SU-DHL-6 (cell line): ENCODE measurements around the gene ARFGEF3.

ENCODE experiments used
- H2AFZ ChIP-seq: fragments of 200-600 bp; sonication (generic); 2 replicates; pipeline ENCODE4 v1.6.1; 2014; ENCODE audit warnings: low read depth, mild to moderate bottlenecking, moderate library complexity, mixed read lengths, antibody characterized with exemption, low read length; ENCODE audit not compliant: severe bottlenecking
- H3F3A ChIP-seq: fragments of 200-600 bp; shearing (Covaris generic); 2 replicates; pipeline ENCODE4 v1.6.0; 2016; ENCODE audit warnings: antibody characterized with exemption, mild to moderate bottlenecking; ENCODE audit not compliant: insufficient read depth
- H3K27ac ChIP-seq: fragments of 200-600 bp; sonication (generic); 2 replicates; pipeline ENCODE4 v1.5.1; 2016; ENCODE audit warnings: low read depth, mild to moderate bottlenecking, low read length, moderate library complexity, mixed read lengths
- H3K27me3 ChIP-seq: fragments of 200-600 bp; sonication (generic), shearing (Covaris generic); 2 replicates; pipeline ENCODE4 v1.6.0; 2014; ENCODE audit warnings: mild to moderate bottlenecking, low read length
- H3K36me3 ChIP-seq: fragments of 200-600 bp; sonication (generic); 2 replicates; pipeline ENCODE4 v1.6.1; 2014; ENCODE audit warnings: mild to moderate bottlenecking, low read length, mixed read lengths
- H3K4me2 ChIP-seq: fragments of 300-600, 200-600 bp; shearing (Covaris generic), sonication (generic); 2 replicates; pipeline ENCODE4 v1.6.0; 2014; ENCODE audit warnings: low read length, low read depth, mild to moderate bottlenecking; ENCODE audit not compliant: poor library complexity, severe bottlenecking
- H3K4me3 ChIP-seq: fragments of 200-600 bp; sonication (generic); 2 replicates; pipeline ENCODE4 v1.5.1; 2014; ENCODE audit warnings: antibody characterized with exemption, low read length, mild to moderate bottlenecking, mixed read lengths; ENCODE audit not compliant: insufficient read depth, poor library complexity, severe bottlenecking
- H3K79me2 ChIP-seq: fragments of 200-600 bp; sonication (generic); 2 replicates; pipeline ENCODE4 v1.6.1; 2014; ENCODE audit warnings: mild to moderate bottlenecking, low read length, moderate library complexity; ENCODE audit not compliant: insufficient read depth
- H3K9ac ChIP-seq: fragments of 200-600 bp; sonication (generic); 2 replicates; pipeline ENCODE4 v1.7.0; 2014; ENCODE audit warnings: mild to moderate bottlenecking, low read length
- H3K9me2 ChIP-seq: fragments of 200-600 bp; sonication (generic); replicated peaks from 2 replicates; pipeline ENCODE4 v1.6.1; 2014; ENCODE audit warnings: low read length; ENCODE audit not compliant: insufficient read depth
- H3K9me3 ChIP-seq: fragments of 200-600 bp; sonication (generic); 2 replicates; pipeline ENCODE4 v1.6.1; 2014; ENCODE audit warnings: low read length, mixed read lengths; ENCODE audit not compliant: insufficient read depth
- H4K20me1 ChIP-seq: fragments of 200-600 bp; sonication (generic); 2 replicates; pipeline ENCODE4 v1.6.1; 2014; ENCODE audit warnings: low read depth, mild to moderate bottlenecking, antibody characterized with exemption, low read length, moderate library complexity, mixed read lengths
- EZH2phosphoT487 ChIP-seq: fragments of 200-600 bp; sonication (generic), shearing (Covaris generic); conservative IDR thresholded peaks from 2 replicates; pipeline ENCODE4 v1.6.1; 2018; ENCODE audit warnings: mild to moderate bottlenecking, antibody characterized with exemption, low read length, moderate library complexity, mixed read lengths
- TF ChIP-seq, protein P1 (sequence below): fragments of 200-600 bp; sonication (generic); IDR thresholded peaks from one replicate; pipeline ENCODE4 v1.5.1; 2017; ENCODE audit warnings: antibody characterized with exemption, mild to moderate bottlenecking, low read length, moderate library complexity; ENCODE audit not compliant: insufficient read depth, poor library complexity, severe bottlenecking

The ARFGEF3 gene

DNA sequence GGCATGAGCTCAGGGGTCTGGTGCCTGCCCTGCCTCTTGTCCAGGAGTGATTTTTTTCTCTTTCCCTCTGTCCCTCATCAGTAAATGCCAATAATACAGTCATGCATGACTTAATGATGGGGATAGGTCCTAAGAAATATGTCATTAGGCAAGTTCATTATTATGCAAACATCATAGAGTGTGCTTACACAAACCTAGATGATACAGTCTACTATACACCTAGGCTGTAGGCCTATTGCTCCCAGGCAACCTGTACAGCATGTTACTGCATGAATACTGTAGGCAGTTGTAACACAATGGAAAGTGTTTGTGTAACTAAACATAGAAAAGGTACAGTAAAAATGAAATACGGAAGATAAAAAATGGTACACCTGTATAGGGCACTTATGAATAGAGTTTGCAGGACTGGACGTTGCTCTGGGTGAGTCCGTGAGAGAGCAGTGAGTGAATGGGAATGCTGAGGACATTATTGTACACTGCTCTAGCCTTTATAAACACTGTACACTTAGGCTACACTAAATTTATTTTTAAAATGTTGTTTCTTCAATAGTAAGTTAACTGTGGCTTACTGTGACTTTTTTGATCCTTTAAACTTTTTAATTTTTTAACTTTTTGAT lies 34.5 kb downstream of the ARFGEF3 start:
- Histone ChIP-seq H3K9me3 (no peaks in the 10 kb centered on the region), H3K27ac (no peak overlapping the region), H4K20me1 (no peaks in the 10 kb centered on the region), H2AFZ (no peak overlapping the region), H3K9ac (no peak overlapping the region), H3K9me2 (no peaks in the 10 kb centered on the region), H3K79me2 (no peaks in the 10 kb centered on the region), H3K4me3 (no peak overlapping the region), H3K27me3 (no peaks in the 10 kb centered on the region), H3K4me2 (no peak overlapping the region), H3F3A (no peaks in the 10 kb centered on the region), H3K36me3 (no peaks in the 10 kb centered on the region)
- TF ChIP-seq, protein P1, sequence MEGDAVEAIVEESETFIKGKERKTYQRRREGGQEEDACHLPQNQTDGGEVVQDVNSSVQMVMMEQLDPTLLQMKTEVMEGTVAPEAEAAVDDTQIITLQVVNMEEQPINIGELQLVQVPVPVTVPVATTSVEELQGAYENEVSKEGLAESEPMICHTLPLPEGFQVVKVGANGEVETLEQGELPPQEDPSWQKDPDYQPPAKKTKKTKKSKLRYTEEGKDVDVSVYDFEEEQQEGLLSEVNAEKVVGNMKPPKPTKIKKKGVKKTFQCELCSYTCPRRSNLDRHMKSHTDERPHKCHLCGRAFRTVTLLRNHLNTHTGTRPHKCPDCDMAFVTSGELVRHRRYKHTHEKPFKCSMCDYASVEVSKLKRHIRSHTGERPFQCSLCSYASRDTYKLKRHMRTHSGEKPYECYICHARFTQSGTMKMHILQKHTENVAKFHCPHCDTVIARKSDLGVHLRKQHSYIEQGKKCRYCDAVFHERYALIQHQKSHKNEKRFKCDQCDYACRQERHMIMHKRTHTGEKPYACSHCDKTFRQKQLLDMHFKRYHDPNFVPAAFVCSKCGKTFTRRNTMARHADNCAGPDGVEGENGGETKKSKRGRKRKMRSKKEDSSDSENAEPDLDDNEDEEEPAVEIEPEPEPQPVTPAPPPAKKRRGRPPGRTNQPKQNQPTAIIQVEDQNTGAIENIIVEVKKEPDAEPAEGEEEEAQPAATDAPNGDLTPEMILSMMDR: no peak
- TF ChIP-seq EZH2phosphoT487: no peak

DNA sequence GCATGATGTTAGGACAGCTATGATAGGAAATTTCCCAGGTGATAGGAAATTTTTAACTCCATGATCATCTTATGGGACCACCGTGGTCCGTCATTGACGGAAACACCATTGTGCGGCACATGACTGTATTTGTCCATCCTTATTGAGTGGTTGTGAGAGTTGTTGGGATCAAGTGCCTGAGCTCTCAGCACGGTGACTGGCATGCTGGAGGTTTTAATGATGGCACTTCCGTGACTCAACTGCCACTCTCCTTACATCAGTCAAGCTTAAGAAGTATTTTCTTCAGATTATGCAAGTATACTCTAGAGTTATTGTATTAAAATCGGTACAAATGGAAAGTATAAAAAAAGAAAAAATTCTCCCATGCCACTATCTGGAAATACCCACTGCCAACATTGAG lies 35.8 kb downstream of the ARFGEF3 start:
- H3K9ac ChIP-seq: no peak overlapping the region
- H3K9me2 ChIP-seq: no peaks in the 10 kb centered on the region
- H3K27ac ChIP-seq: no peak overlapping the region
- no peaks in the 10 kb centered on the region for H3K36me3 ChIP-seq
- H2AFZ ChIP-seq: no peak overlapping the region
- no peaks in the 10 kb centered on the region for H3K9me3 ChIP-seq
- H3K27me3 ChIP-seq: no peaks in the 10 kb centered on the region
- H3K4me2 ChIP-seq: no peak overlapping the region
- TF ChIP-seq, protein P1: no peak
- no peaks in the 10 kb centered on the region for H4K20me1 ChIP-seq
- no peak overlapping the region for H3K4me3 ChIP-seq
- no peaks in the 10 kb centered on the region for H3F3A ChIP-seq
- H3K79me2 ChIP-seq: no peaks in the 10 kb centered on the region

DNA sequence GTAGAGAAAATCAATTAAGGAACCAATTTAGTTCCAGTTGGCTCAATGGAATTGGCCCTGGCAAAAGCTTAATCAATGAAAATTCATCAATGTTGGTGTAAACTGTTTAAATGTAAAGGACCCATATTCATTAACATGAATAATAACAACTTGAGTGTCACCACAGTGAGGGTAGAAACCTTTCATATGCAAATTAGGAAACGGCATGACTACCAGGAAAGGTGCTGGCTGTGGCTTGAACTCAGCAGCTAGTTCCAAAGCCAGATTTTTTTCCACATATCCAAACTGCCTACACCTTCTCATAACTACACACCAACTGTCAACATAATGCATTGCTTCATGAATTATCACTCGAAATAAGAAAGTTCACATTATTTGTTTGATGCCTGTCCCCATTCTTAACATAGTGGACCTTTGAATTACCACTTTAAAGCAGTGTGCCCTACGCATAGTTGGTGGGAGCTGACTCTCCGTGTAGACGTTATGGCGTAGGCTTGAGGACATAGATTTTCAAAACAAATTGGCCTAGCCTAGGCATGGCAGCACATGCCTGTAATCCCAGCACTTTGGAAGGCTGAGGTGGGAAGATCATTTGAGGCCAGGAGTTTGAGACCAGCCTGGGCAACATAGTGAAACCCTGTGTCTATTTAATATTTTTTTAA lies 36.8 kb downstream of the ARFGEF3 start:
- Histone ChIP-seq H3K79me2 (no peaks in the 10 kb centered on the region), H3K4me2 (no peak overlapping the region), H3K9me2 (no peaks in the 10 kb centered on the region), H3F3A (no peaks in the 10 kb centered on the region), H3K27ac (no peak overlapping the region), H3K27me3 (no peaks in the 10 kb centered on the region), H3K4me3 (no peak overlapping the region), H3K9ac (no peak overlapping the region), H3K36me3 (no peaks in the 10 kb centered on the region), H3K9me3 (no peaks in the 10 kb centered on the region), H4K20me1 (no peaks in the 10 kb centered on the region), H2AFZ (no peak overlapping the region)
- TF ChIP-seq, protein P1: no peak
